CD8-positive, alpha-beta memory T cell (primary cell): ENCODE results near the gene CCDC88C. TPM values are rescaled to one million over a fixed set of nuclear protein-coding genes. Genes with fewer than 3 reads are reported as not detected.

Source experiments
- CTCF ChIA-PET: fragments of 350-600 bp; sonication (Branson Sonifier 250); formaldehyde crosslinking; loops from one replicate; lab custom pipeline; 2021; ENCODE audit warnings: antibody characterized with exemption; lab: Charles Lee
- POLR2A ChIA-PET: fragments of 350-600 bp; sonication (Branson Sonifier 250); formaldehyde crosslinking; loops from one replicate; lab custom pipeline; 2021; ENCODE audit warnings: antibody characterized with exemption; lab: Charles Lee
- DNase-seq, 5 donors: peaks; one replicate each; pipeline versions ENCODE4 v3.0.0 to v3.0.0-alpha.2; 2020 to 2022; ENCODE audit warnings: mixed read lengths in 1 of 5
- H3K27ac ChIP-seq: one replicate; pipeline ENCODE4 v1.7.0; 2013; ENCODE audit warnings: low read depth, mild to moderate bottlenecking, low read length, moderate library complexity
- H3K27me3 ChIP-seq: 2 replicates; pipeline ENCODE4 v1.7.0; 2013; ENCODE audit warnings: low read length, mild to moderate bottlenecking; ENCODE audit not compliant: insufficient read depth, poor library complexity, severe bottlenecking
- H3K36me3 ChIP-seq: 2 replicates; pipeline ENCODE4 v1.7.0; 2013; ENCODE audit warnings: mild to moderate bottlenecking, low read length, moderate library complexity; ENCODE audit not compliant: insufficient read depth
- H3K4me1 ChIP-seq: 2 replicates; pipeline ENCODE4 v1.7.0; 2013; ENCODE audit warnings: mild to moderate bottlenecking, low read length, moderate library complexity; ENCODE audit not compliant: insufficient read depth
- H3K4me3 ChIP-seq: 2 replicates; pipeline ENCODE4 v1.7.0; 2013; ENCODE audit warnings: mild to moderate bottlenecking, low read length
- H3K9me3 ChIP-seq: 2 replicates; pipeline ENCODE4 v1.7.0; 2013; ENCODE audit warnings: mild to moderate bottlenecking, low read length
- H3K27ac Mint-ChIP-seq, 8 donors: one replicate each; pipeline ENCODE4 v1.8.0; 2020 to 2021; ENCODE audit warnings: mixed read lengths in 8 of 8, mild to moderate bottlenecking in 6 of 8, inconsistent platforms in 3 of 8, moderate library complexity in 3 of 8
- H3K27me3 Mint-ChIP-seq, 2 donors: one replicate each; pipeline ENCODE4 v1.8.0; 2020 to 2021; ENCODE audit warnings: mixed read lengths in 2 of 2, mild to moderate bottlenecking in 1 of 2, moderate library complexity in 1 of 2
- H3K36me3 Mint-ChIP-seq, 3 donors: one replicate each; pipeline ENCODE4 v1.8.0; 2020 to 2021; ENCODE audit warnings: mixed read lengths in 3 of 3, inconsistent platforms in 1 of 3, mild to moderate bottlenecking in 1 of 3
- H3K4me1 Mint-ChIP-seq, 3 donors: one replicate each; pipeline ENCODE4 v1.8.0; 2020 to 2021; ENCODE audit warnings: mixed read lengths in 3 of 3, inconsistent platforms in 1 of 3, mild to moderate bottlenecking in 1 of 3
- H3K4me3 Mint-ChIP-seq, 7 donors: one replicate each; pipeline ENCODE4 v1.8.0; 2020 to 2021; ENCODE audit warnings: mixed read lengths in 7 of 7, mild to moderate bottlenecking in 6 of 7, moderate library complexity in 4 of 7, inconsistent platforms in 2 of 7
- H3K9me3 Mint-ChIP-seq, 5 donors: one replicate each; pipeline ENCODE4 v1.8.0; 2020 to 2022; ENCODE audit warnings: mixed read lengths in 5 of 5, mild to moderate bottlenecking in 3 of 5, moderate library complexity in 2 of 5, inconsistent platforms in 1 of 5
- polyA plus RNA-seq: library from polyadenylated mRNA; unstranded; fragments of 300-500 nt; fragmentation: Illumina TruSeq; gene quantifications from one replicate; pipeline ENCODE4 v1.2.3, GENCODE V29; 2021
- total RNA-seq, 2 experiments: library from RNA; stranded (reverse); gene quantifications; one replicate each; pipeline ENCODE4 v1.2.3, GENCODE V29; 2021

Gene CCDC88C
- total and polyA plus RNA-seq, 3 experiments from 2014 or later = 42.3 to 74.1 (median 71.7) TPM

DNA sequence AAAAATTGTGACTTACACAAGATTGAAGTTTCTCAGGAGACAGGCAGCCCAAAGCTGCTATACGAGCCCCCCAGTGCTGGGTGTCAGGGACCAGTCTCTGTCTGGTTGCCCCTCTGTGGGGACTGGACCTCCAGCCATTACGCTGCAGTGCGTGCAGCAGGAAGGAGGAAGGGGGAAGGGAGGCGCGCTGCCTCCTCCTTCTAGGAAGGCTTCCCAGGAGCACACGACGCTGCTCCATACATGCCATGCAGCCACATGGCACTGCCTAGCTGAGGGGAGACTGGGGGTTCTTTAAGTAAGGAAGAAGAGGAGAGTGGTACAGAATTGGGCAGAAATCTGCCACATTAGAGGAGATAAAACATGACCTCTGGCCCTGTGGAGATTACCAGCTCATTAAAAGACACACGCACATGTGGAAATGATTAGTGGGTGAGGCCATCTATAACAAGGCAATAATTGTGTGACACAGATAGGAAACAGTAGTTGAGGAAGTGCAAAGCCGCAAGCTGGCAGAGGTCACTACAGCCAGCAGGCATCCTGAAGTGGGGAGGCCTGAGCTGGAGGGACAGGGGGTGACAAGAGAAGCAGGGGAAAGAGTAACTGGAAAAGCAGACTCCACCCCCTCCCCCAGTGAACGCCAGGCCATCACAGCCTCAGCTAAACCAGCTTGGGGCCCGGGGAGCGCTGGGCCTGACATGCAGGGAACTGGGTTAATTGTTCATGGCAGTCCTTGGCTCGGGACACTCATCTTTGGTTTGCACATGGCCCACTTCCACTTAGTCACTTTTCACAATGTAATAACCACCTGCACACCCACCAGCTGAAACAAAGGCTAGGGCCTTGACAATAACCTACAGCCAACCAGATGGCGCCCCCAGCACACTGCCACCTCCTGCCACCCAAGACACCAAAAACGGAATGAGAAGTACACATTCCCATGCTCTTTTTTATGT is 39.6 kb downstream of the CCDC88C start:
- Histone ChIP-seq H3K9me3 (no peaks in the 10 kb centered on the region), H3K4me1 (peaks cover 98% of the 10 kb centered on the region), H3K36me3 (peaks cover 18% of the 10 kb centered on the region), H3K27ac (peak overlapping the region; percentile 3), H3K27me3 (no peaks in the 10 kb centered on the region), H3K4me3 (peak overlapping the region; percentile 22)
- Mint-ChIP-seq H3K4me1 (peaks cover 98 to 100% (median 100%) of the 10 kb centered on the region in 3 donors), H3K4me3 (peak overlapping the region; percentile 44 to 82 (median 75)), H3K36me3 (peaks cover 0 to 63% (median 10%) of the 10 kb centered on the region in 3 donors), H3K27ac (peak overlapping the region; percentile 69 to 98 (median 93)), H3K27me3 (no peaks in the 10 kb centered on the region), H3K9me3 (no peaks in the 10 kb centered on the region)
- DNase-seq = peak in 1 of 5 donors; percentile 32
- ChIA-PET CTCF (interaction anchor here (0.9 to 8.2 kb wide), 9 partner anchors 10 to 55 kb away, joined by 3 to 60 read pairs (median 5); partner anchors contain the start of gene CCDC88C), POLR2A (interaction anchor here (0.5 to 2.8 kb wide), 11 partner anchors 10 to 1368 kb away, joined by 3 to 15 read pairs (median 5); no protein-coding TSS in a partner anchor)

DNA sequence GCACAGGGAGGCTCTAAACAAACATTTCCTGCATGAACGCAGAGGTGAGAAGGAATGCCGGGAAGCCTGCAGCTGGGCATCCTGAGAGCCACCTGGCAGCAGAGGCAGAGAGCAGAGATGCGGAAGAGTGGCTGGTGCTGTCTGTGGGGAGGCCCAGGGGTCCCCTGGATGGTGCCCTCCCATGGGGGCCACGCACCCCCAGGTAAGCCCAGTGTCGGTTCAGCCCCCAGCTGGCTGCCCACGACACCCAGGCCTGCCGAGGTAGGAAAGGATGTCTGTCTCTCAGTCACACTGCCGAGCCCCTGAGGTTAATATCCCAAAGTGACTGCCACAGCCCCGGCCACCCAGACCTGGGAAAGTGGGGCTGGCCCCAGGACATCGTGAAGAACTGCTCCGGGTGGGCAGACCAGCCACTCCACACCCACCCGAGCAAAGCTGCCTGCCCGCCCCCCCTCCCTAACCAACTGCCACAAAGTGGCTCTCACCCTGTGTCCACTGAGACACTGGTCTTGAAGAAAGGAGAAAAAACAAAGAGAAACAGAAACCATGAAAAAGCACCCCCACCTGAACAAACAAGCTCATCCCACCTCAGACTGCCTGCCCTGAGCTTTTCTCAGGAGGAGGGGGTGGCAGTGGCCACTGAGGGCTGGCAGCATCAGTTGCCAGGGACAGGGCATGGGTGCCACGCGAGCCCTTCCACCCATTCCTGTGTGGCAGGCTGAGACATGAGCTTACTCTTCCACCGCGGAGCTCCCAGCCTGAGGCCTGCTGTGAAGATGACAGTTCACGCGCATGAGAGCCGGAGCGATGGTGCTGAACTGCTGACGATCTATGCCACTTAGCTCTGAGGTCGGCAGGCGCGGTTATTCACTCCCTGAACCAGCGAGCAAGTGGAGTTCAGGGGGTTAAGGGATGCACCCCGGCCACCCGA is 40.8 kb downstream of the CCDC88C start:
- POLR2A ChIA-PET = interaction anchor here (0.6 to 2.8 kb wide), 12 partner anchors 10 to 1366 kb away, joined by 3 to 15 read pairs (median 4); no protein-coding TSS in a partner anchor

DNA sequence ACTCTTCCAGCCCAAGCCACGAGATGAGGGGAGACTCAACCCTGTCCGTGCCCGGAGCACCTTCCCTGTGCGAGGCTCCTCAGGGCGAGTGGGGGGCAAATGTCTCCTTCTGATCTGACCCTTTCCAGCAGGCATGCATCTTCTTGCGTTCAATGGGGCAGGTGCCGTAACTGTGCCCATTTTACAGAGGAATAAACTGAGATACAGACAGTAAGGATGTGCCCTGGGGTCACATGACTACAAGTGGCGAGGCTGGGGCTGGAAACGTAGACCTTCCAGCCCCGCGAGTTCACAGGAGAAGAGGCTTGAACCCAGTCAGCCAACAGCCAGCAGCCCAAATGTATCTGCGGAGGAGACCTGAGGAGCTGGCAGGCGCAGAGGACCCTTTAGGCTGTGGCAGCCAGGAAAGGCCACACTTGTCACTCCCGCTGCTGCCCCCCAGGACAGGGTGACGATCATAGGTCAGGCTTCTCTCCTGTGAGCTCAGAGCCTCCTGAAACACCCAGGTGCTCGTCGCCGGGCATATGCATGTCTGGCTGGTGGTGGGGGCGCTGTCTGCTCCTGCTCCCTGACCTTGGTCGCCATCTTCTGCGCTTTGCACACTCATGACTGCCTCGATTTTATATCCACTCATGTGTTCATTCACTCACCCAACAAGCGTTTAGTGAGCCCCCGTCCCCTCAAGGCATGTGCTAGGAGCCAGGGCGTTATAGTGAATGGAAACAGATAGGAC is 41.7 kb downstream of the CCDC88C start:
- H3K27me3 Mint-ChIP-seq = no peaks in the 10 kb centered on the region
- CTCF ChIA-PET = interaction anchor here (1.1 to 8.2 kb wide), 7 partner anchors 11 to 52 kb away, joined by 3 to 95 read pairs (median 4); partner anchors contain the start of gene CCDC88C

More for the DNA sequence above, 40.8 kb downstream of the CCDC88C start:
- Mint-ChIP-seq H3K27me3 (no peaks in the 10 kb centered on the region), H3K9me3 (no peaks in the 10 kb centered on the region), H3K36me3 (peaks cover 0 to 55% (median 4%) of the 10 kb centered on the region in 3 donors), H3K4me1 (peaks cover 96 to 100% (median 100%) of the 10 kb centered on the region in 3 donors), H3K27ac (peak overlapping the region; percentile 84 to 98 (median 94)), H3K4me3 (peak overlapping the region; percentile 51 to 85 (median 76))
- H3K27ac ChIP-seq = peak overlapping the region; percentile 27
- peak in 2 of 5 donors; percentile 50 to 65 for DNase-seq
- peak overlapping the region; percentile 19 for H3K4me3 ChIP-seq
- H3K9me3 ChIP-seq = no peaks in the 10 kb centered on the region
- H3K27me3 ChIP-seq = no peaks in the 10 kb centered on the region
- CTCF ChIA-PET = interaction anchor here (1.2 to 8.2 kb wide), 9 partner anchors 9 to 40 kb away, joined by 3 to 60 read pairs (median 4); partner anchors contain the start of gene CCDC88C
- H3K36me3 ChIP-seq = peaks cover 18% of the 10 kb centered on the region
- H3K4me1 ChIP-seq = peaks cover 98% of the 10 kb centered on the region

DNA sequence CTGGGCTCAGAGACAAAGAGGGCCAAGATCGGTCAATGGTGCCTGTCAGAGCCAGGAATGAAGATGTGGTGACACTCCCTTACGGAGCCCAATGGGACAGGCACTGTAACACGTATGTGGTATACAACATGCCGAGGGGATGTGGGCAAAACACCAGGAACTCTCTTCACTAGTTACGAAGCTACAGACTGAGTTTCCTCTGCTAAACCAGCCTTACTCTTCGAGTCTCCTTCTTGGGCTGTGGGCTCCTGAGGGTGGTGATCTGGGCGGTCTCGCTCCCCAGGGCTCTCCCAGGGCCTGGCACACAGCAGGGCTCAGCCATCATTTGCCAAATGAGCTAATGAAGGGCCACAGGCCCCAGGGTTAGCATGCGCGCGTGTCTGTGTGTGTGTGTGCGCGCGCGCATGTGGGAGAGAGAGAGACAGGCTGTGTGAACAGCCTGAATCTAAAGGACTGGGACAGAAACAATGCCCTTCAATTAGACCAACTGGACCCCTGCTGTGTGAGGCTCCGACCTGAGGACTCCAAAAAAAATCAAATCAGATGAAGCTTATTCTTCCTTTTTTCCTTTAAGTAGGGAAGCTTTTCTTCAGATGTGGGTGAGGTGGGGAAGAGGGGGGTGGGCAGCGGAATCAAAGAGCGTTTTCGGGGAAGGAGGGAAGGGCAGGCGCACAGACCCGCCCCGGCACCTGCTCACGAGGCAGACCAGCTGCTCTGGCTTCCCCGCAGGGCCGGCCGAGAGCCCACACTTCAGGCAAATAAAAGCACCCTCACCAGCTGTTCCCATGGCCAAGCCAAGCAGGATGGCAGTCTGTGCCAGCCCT is 42.5 kb downstream of the CCDC88C start:
- DNase-seq = peak in 2 of 5 donors; percentile 57 to 66
- ChIA-PET POLR2A (interaction anchor here (0.5 to 3.1 kb wide), 14 partner anchors 12 to 57 kb away, joined by 3 to 17 read pairs (median 6); partner anchors contain the start of gene CCDC88C), CTCF (interaction anchor here (0.7 to 8.2 kb wide), 12 partner anchors 11 to 57 kb away, joined by 3 to 95 read pairs (median 6); partner anchors contain the start of gene CCDC88C)
- no peaks in the 10 kb centered on the region for H3K27me3 ChIP-seq
- H3K4me1 Mint-ChIP-seq = peaks cover 94 to 100% (median 100%) of the 10 kb centered on the region in 3 donors
- H3K27me3 Mint-ChIP-seq = no peaks in the 10 kb centered on the region
- no peaks in the 10 kb centered on the region for H3K9me3 ChIP-seq
- peaks cover 99% of the 10 kb centered on the region for H3K4me1 ChIP-seq
- peaks cover 0 to 45% (median 3%) of the 10 kb centered on the region in 3 donors for H3K36me3 Mint-ChIP-seq
- H3K36me3 ChIP-seq = peaks cover 18% of the 10 kb centered on the region
- H3K27ac ChIP-seq = peak overlapping the region; percentile 63
- no peaks in the 10 kb centered on the region for H3K9me3 Mint-ChIP-seq
- H3K27ac Mint-ChIP-seq = peak overlapping the region; percentile 84 to 99 (median 95)
- H3K4me3 Mint-ChIP-seq = peak overlapping the region; percentile 71 to 90 (median 85)
- peak overlapping the region; percentile 68 for H3K4me3 ChIP-seq

More for the DNA sequence above, 41.7 kb downstream of the CCDC88C start:
- Histone ChIP-seq H3K36me3 (peaks cover 18% of the 10 kb centered on the region), H3K27ac (peak overlapping the region; percentile 27), H3K4me1 (peaks cover 98% of the 10 kb centered on the region), H3K27me3 (no peaks in the 10 kb centered on the region), H3K9me3 (no peaks in the 10 kb centered on the region), H3K4me3 (peak overlapping the region; percentile 32)
- POLR2A ChIA-PET = interaction anchor here (0.9 to 3.1 kb wide), 6 partner anchors 9 to 54 kb away, joined by 3 to 17 read pairs (median 4); no protein-coding TSS in a partner anchor
- peak overlapping the region in 6 of 7 donors; percentile 68 to 85 (median 74) for H3K4me3 Mint-ChIP-seq
- H3K9me3 Mint-ChIP-seq = no peaks in the 10 kb centered on the region
- DNase-seq = no peak
- peaks cover 0 to 50% (median 3%) of the 10 kb centered on the region in 3 donors for H3K36me3 Mint-ChIP-seq
- H3K4me1 Mint-ChIP-seq = peaks cover 94 to 100% (median 100%) of the 10 kb centered on the region in 3 donors
- peak overlapping the region; percentile 84 to 99 (median 95) for H3K27ac Mint-ChIP-seq

DNA sequence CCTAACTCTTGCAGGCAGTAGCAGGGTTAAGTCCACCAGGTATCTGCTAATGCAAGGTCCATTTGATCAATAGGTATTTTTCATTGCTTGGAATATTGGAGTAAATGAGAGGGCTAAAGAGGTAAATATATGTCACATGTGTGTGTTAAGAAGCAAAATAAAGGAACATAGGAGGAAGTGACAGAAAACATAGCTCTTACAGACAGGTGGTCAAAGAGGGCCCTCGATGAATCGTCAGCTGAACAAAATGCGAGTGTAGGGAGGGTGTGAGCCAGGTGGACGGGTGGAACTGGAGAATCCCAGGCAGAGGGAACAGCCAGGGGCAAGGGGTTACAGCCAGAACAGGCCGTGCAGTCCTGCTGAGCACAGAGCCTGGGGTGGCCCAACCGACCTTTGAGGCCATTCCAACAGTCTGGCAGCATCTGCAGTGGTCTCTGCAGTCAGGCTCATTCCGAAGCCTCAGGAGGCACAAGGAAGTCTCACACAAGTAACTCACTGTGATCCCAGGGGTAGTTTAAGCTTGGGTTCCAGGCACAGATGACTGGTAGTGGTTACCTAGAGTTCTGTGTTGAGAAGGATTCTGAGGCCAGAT is 43.2 kb downstream of the CCDC88C start:
- H3K27me3 Mint-ChIP-seq = no peaks in the 10 kb centered on the region
- peaks cover 94 to 100% (median 100%) of the 10 kb centered on the region in 3 donors for H3K4me1 Mint-ChIP-seq
- CTCF ChIA-PET = interaction anchor here (0.7 to 8.2 kb wide), 11 partner anchors 14 to 57 kb away, joined by 3 to 95 read pairs (median 6); partner anchors contain the start of gene CCDC88C
- POLR2A ChIA-PET = interaction anchor here (0.6 to 3.1 kb wide), 13 partner anchors 13 to 57 kb away, joined by 3 to 17 read pairs (median 5); partner anchors contain the start of gene CCDC88C
- Histone ChIP-seq H3K9me3 (no peaks in the 10 kb centered on the region), H3K27ac (peak overlapping the region; percentile 63), H3K4me1 (peaks cover 99% of the 10 kb centered on the region), H3K4me3 (peak overlapping the region; percentile 68), H3K27me3 (no peaks in the 10 kb centered on the region), H3K36me3 (peaks cover 16% of the 10 kb centered on the region)
- no peak for DNase-seq
- H3K36me3 Mint-ChIP-seq = peaks cover 0 to 38% (median 3%) of the 10 kb centered on the region in 3 donors
- peak overlapping the region; percentile 71 to 90 (median 85) for H3K4me3 Mint-ChIP-seq
- H3K9me3 Mint-ChIP-seq = no peaks in the 10 kb centered on the region
- peak overlapping the region; percentile 84 to 99 (median 95) for H3K27ac Mint-ChIP-seq
